Body of pancreas (tissue), 4 donors: Measurements from ENCODE around the gene TMEM9.

Experiments
- CTCF ChIP-seq, 7 experiments: fragments of 450-650 bp in 4 of 7; fragments of 200-600 bp in 3 of 7; sonication (generic) in 3 of 7; IDR thresholded peaks; one replicate each; pipeline ENCODE4 v1.5.1; 2016 to 2019; ENCODE audit warnings: antibody characterized with exemption in 7 of 7
- POLR2A ChIP-seq, 3 donors: fragments of 450-650 bp; IDR thresholded peaks; one replicate each; pipeline ENCODE4 v1.6.1; 2016; ENCODE audit warnings: antibody characterized with exemption in 3 of 3, mild to moderate bottlenecking in 2 of 3

GRCh38 chr1:201183753-201184152 lies 29.5 kb upstream of the TMEM9 start:
- TF ChIP-seq POLR2A (IDR thresholded peaks at IDR 0.05) (no peak), CTCF (IDR thresholded peaks at IDR 0.05) (no peak)
